Upper lobe of left lung (tissue), 6 donors: ENCODE measurements around the gene ZFP3. TPM values are rescaled to one million over a fixed set of nuclear protein-coding genes. Genes with fewer than 3 reads are reported as not detected.
"Not testable (repeated sequence)": the region's sequence is repeated elsewhere in the genome, so short reads cannot be mapped to it uniquely, and the experiment has no call there.

Experiments used
- ATAC-seq, 2 donors: fragments of 200-7000 bp; cut with Tn5 transposase; one replicate each; pipeline ENCODE4 v1.9.1; 2022; ENCODE audit warnings: mild to moderate bottlenecking in 2 of 2, moderate library complexity in 2 of 2; ENCODE audit not compliant: low FRiP score in 2 of 2
- DNase-seq, 2 donors: peaks; one replicate each; pipeline ENCODE4 v3.0.0-alpha.2; 2019 to 2020
- H3K27ac ChIP-seq, 4 donors: fragments of 200-600 bp; sonication (generic); one replicate each; pipeline ENCODE4 v1.5.1; 2016 to 2019
- H3K27me3 ChIP-seq, 4 donors: fragments of 200-600 bp; sonication (generic); one replicate each; pipeline ENCODE4 v1.5.1; 2017 to 2019
- H3K36me3 ChIP-seq, 4 donors: fragments of 200-600 bp; sonication (generic); one replicate each; pipeline ENCODE4 v1.5.1; 2016 to 2019
- H3K4me1 ChIP-seq, 4 donors: fragments of 200-600 bp; sonication (generic); one replicate each; pipeline ENCODE4 v1.5.1; 2018 to 2019
- H3K4me3 ChIP-seq, 4 donors: fragments of 200-600 bp; sonication (generic); one replicate each; pipeline ENCODE4 v1.5.1; 2017 to 2019; ENCODE audit warnings: mild to moderate bottlenecking in 2 of 4, moderate library complexity in 1 of 4
- H3K9me3 ChIP-seq, 4 donors: fragments of 200-600 bp; sonication (generic); one replicate each; pipeline ENCODE4 v1.5.1; 2018 to 2019
- EP300 ChIP-seq, 4 donors: sonication (generic); formaldehyde crosslinking; IDR thresholded peaks; one replicate each; pipeline ENCODE4 v1.5.1; 2017; ENCODE audit warnings: antibody characterized with exemption in 4 of 4, control low read depth in 2 of 4
- POLR2A ChIP-seq, 4 donors: fragments of 450-650 bp; IDR thresholded peaks; one replicate each; pipeline ENCODE4 v1.5.1; 2016 to 2017; ENCODE audit warnings: antibody characterized with exemption in 4 of 4, mild to moderate bottlenecking in 2 of 4
- POLR2AphosphoS5 ChIP-seq, 2 donors: sonication (generic); formaldehyde crosslinking; IDR thresholded peaks; one replicate each; pipeline ENCODE4 v1.5.1; 2017; ENCODE audit warnings: antibody characterized with exemption in 2 of 2
- WGBS, 2 donors: methylation state at CpG; one replicate each; pipeline ENCODE4 v1.1.5; 2017 to 2018; 5-methylcytosine and 5-hydroxymethylcytosine counted together
- total RNA-seq, 6 donors: library from RNA; depleted of rRNA in 4 of 6; stranded (reverse); fragments of >200 nt in 4 of 6; gene quantifications; one replicate each; pipeline versions ENCODE4 v1.1.0 to v1.2.1, GENCODE V29; 2016 to 2021
- TF ChIP-seq, protein P1 (sequence below), 6 experiments: fragments of 450-650 bp in 4 of 6; fragments of 200-600 bp in 2 of 6; sonication (generic) in 2 of 6; IDR thresholded peaks; one replicate each; pipeline ENCODE4 v1.5.1; 2016 to 2019; ENCODE audit warnings: antibody characterized with exemption in 6 of 6
- donor health status: DM: no; HTN: no; CAD: no; lungs with moderate emphysema.
- donor health status: DM: no; HTN: yes; CAD: no; lungs with severe emphysema.

Gene ZFP3
- total RNA-seq, 6 donors from 2014 or later, result 0.89 to 9.7 (median 5.3) TPM

DNA sequence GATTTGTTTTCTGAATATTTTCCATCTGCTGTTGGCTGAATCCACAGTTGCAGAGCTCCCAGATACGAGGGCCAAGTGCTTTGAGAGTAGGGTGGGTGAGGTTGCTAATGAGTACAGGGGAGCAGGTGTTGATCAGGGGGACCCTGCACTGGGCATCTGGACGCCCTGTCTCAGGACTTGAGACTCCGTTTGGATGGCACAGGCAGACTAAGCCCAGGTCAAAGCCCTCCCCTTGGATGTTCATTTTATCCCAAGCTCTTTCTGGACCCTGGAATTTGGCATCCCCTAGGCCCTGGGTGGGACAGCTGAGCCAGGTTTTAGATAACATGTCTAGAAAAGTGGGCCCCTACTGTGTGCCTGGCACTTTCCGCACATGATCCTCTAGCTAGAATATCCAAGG is 49.6 kb downstream of the ZFP3 start:
- Histone ChIP-seq H3K4me3 (no peak overlapping the region), H3K9me3 (no peaks in the 10 kb centered on the region), H3K27ac (no peak overlapping the region), H3K27me3 (peaks cover 0 to 6% (median 2%) of the 10 kb centered on the region in 4 donors), H3K36me3 (no peaks in the 10 kb centered on the region), H3K4me1 (peaks cover 2 to 6% (median 5%) of the 10 kb centered on the region in 4 donors)
- ATAC-seq, result no peak
- TF ChIP-seq POLR2A (IDR thresholded peaks at IDR 0.05) (no peak), EP300 (IDR thresholded peaks at IDR 0.05) (no peak)
- TF ChIP-seq, protein P1, sequence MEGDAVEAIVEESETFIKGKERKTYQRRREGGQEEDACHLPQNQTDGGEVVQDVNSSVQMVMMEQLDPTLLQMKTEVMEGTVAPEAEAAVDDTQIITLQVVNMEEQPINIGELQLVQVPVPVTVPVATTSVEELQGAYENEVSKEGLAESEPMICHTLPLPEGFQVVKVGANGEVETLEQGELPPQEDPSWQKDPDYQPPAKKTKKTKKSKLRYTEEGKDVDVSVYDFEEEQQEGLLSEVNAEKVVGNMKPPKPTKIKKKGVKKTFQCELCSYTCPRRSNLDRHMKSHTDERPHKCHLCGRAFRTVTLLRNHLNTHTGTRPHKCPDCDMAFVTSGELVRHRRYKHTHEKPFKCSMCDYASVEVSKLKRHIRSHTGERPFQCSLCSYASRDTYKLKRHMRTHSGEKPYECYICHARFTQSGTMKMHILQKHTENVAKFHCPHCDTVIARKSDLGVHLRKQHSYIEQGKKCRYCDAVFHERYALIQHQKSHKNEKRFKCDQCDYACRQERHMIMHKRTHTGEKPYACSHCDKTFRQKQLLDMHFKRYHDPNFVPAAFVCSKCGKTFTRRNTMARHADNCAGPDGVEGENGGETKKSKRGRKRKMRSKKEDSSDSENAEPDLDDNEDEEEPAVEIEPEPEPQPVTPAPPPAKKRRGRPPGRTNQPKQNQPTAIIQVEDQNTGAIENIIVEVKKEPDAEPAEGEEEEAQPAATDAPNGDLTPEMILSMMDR (IDR thresholded peaks at IDR 0.05), result no peak
- WGBS, 2 donors, result 76 to 85% methylated on average over 4 of the region's 4 CpGs
- no peak for DNase-seq

DNA sequence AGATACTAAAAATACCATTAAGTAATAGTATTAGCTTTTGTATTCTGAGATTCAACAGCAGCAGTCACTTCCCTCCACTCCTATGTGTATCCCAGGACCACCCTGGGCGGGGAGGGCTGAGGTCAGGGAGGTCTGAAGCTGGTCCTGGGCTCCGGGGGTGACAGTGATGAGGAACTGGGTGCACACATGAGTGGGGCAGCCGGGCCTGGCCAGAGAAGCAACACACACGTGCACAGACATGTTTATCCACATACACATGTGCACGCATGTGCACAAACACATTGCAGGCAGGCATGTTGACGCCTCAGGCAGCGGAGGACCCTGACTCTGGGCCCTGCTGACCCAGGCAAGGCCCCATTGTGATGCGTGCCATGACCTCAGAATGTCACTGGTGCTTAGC is 50.1 kb downstream of the ZFP3 start:
- WGBS, 2 donors, result 75 to 83% methylated on average over 7 to 8 of the region's 8 CpGs
- DNase-seq, H3K36me3 ChIP-seq, H3K27me3 ChIP-seq, H3K4me1 ChIP-seq, H3K9me3 ChIP-seq, H3K4me3 ChIP-seq, H3K27ac ChIP-seq, ATAC-seq: not testable (repeated sequence)

DNA sequence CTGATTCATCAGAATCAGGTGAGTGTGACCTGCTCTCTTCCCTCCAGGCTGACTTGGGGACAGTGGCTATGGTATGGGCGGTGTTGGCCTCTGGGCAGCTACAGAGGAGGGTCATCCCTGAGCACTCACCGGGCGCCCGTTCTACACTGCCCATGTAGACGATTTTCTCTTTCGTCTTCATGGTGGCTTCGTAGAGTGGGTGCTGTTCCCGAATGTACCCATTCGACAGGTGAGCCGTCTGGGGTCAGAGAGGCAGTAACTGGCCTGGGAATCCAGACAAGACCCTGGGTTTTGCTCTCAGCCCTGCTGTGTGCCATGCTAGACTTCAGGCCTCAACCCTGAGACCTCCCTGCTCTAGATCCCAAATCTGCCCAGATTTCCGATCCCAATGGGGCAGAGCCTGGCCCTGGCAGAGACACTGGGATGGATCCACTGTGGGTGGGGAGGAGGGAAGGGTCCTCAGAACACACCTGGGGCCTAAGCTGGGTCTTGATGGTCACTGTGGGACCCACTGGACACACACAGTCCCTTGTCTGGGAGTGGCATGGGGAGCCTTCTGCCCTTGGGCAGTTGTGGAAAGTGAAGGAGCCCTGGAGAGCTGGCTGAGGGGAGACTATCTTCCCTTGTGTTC is 50.8 kb downstream of the ZFP3 start:
- no peak for ATAC-seq
- TF ChIP-seq, protein P1 (IDR thresholded peaks at IDR 0.05), result no peak
- TF ChIP-seq POLR2A (IDR thresholded peaks at IDR 0.05) (no peak), POLR2AphosphoS5 (IDR thresholded peaks at IDR 0.05) (no peak), EP300 (IDR thresholded peaks at IDR 0.05) (no peak)
- DNase-seq, result no peak
- Histone ChIP-seq H3K27me3 (no peaks in the 10 kb centered on the region), H3K4me1 (no peaks in the 10 kb centered on the region), H3K9me3 (no peaks in the 10 kb centered on the region), H3K36me3 (no peaks in the 10 kb centered on the region), H3K27ac (no peak overlapping the region), H3K4me3 (no peak overlapping the region)
- 76 to 94% methylated on average over 3 to 9 of the region's 11 CpGs for WGBS, 2 donors

DNA sequence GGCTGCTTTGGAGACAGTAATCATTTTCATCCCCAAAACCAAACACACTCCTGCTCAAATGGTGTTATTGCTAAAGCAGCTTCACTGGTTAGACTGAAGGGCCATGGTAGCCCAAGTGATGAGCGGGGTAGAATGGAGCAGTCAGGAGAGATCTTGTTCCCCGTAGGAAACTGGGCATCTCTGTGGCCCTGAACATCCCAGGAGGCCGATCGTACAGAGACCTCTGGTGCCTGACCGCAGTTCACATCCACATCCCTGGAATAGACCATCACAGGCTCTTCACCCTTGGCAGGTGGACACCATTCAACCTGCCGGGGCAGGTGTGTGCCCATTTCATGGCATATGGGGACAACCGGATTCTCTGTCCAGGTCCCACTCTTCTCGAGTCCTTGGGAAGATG is 51.5 kb downstream of the ZFP3 start:
- not testable (repeated sequence) for H3K27me3 ChIP-seq, H3K36me3 ChIP-seq, H3K27ac ChIP-seq, H3K4me3 ChIP-seq, DNase-seq, ATAC-seq, H3K9me3 ChIP-seq, H3K4me1 ChIP-seq
- WGBS, 2 donors, result 86 to 89% methylated on average over 3 to 7 of the region's 8 CpGs

DNA sequence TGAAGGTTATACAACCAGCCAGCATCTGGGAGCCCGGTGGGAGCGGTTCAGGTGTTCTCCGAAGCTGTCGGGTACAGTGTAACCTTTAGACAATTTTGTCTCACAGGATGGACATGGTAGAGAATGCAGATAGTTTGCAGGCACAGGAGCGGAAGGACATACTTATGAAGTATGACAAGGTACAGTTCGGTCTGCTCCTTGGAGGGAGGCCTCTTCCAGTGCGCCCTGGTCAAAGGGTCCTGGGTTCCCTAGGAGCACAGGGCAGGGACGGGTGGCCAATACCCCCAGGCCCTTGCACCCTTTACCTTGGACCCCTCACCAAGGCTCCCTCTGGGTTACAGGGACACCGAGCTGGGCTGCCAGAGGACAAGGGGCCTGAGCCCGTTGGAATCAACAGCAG is 52.0 kb downstream of the ZFP3 start:
- not testable (repeated sequence) for H3K36me3 ChIP-seq, H3K27me3 ChIP-seq, H3K27ac ChIP-seq, H3K9me3 ChIP-seq, ATAC-seq, DNase-seq, H3K4me1 ChIP-seq, H3K4me3 ChIP-seq
- WGBS, 2 donors, result 90 to 91% methylated on average over 6 to 7 of the region's 10 CpGs

DNA sequence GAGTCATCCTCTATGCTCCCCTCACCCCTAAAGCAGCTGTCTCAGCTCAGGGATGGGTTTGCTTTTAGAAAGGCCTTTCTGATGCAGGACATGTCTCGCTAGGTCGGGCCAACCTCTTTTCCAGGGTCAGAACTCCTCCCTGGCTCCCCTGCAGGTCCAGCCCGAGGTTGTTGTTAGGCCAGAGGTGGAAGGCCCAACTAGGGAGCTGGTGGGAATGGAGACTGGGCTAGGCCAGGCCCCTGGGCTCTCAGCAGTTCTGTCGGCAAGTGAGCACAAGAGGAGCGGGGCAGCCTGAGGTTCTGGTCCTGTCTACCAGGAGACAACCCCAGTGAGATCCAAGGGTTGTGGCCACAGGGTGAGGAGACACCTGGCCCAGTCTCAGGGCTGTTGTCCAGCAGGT is 52.4 kb downstream of the ZFP3 start:
- H3K9me3 ChIP-seq, H3K27me3 ChIP-seq, ATAC-seq, DNase-seq, H3K4me3 ChIP-seq, H3K36me3 ChIP-seq, H3K4me1 ChIP-seq, H3K27ac ChIP-seq: not testable (repeated sequence)
- 89 to 92% methylated on average over 4 to 5 of the region's 5 CpGs for WGBS, 2 donors

DNA sequence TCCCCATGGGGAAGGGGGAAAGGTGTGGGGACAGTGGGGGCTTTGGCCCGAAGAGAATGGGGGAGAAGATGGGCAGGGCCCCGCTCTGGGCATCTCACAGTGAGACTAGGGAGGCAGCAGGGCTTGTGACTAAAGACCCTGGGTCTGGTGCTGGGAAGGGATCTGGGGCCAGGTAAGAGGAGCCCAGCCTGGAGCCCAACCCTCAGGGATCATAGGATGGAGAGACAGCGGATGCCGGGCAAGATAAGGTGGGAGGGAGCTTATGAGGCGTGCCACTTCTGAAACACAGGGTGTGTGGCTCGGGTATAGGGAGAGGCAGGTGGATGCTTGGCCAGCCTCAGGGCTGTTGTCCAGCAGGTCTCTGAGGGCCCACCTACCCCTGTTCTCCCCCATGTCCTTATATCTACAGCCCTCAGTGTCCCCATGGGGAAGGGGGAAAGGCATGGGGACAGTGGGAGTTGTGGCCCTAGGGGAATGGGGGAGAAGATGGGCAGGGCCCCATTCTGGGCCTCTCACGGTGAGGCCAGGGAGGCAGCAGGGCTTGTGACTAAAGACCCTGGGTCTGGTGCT is 53.0 kb downstream of the ZFP3 start:
- no peak overlapping the region for H3K27ac ChIP-seq
- no peaks in the 10 kb centered on the region for H3K27me3 ChIP-seq
- no peaks in the 10 kb centered on the region for H3K9me3 ChIP-seq
- TF ChIP-seq EP300 (IDR thresholded peaks at IDR 0.05), result no peak
- TF ChIP-seq, protein P1 (IDR thresholded peaks at IDR 0.05), result no peak
- no peak for TF ChIP-seq POLR2A (IDR thresholded peaks at IDR 0.05)
- no peak for TF ChIP-seq POLR2AphosphoS5 (IDR thresholded peaks at IDR 0.05)
- H3K4me1 ChIP-seq, result no peaks in the 10 kb centered on the region
- 83 to 90% methylated on average over 7 of the region's 7 CpGs for WGBS, 2 donors
- DNase-seq, result no peak
- no peaks in the 10 kb centered on the region for H3K36me3 ChIP-seq
- no peak overlapping the region for H3K4me3 ChIP-seq
- no peak for ATAC-seq

DNA sequence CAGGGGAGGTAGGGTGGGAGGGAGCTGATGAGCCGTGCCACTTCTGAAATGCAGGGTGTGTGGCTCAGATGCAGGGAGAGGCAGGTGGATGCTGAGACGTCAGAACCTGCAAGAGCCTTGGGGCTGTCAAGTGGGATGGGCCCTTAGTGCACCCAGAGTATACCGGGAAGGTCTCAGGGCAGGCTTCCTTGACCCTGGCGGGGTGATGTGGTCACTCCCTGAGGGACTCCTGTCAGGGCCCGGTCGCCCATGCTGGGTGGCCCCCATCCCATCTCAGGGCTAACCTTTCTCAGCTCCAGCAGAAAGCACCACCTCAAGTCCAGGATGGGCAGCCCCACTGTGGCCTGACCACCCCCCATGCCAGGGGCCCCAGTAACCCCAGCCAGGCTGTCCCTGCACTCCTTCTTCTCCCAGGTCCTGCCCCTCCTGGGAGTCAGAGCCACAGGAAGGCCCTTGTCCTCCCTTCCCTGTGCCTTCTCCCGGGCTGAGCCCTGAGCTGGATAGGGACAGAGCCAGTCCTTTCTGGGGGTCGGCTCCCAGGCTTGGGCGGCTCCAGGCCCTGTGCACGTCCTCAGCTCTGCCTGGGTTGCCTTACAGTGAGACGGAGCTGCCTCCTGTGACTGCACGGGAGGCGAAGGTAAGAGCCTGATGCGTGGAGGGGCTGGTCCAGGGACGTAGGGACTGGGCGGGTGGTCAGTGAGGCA is 53.7 kb downstream of the ZFP3 start:
- not testable (repeated sequence) for H3K36me3 ChIP-seq, H3K9me3 ChIP-seq, H3K4me1 ChIP-seq, H3K27me3 ChIP-seq, H3K4me3 ChIP-seq, H3K27ac ChIP-seq, ATAC-seq
- peak in 1 of 2 donors; percentile 39 for DNase-seq
- WGBS, 2 donors, result 77 to 81% methylated on average over 10 to 16 of the region's 16 CpGs

DNA sequence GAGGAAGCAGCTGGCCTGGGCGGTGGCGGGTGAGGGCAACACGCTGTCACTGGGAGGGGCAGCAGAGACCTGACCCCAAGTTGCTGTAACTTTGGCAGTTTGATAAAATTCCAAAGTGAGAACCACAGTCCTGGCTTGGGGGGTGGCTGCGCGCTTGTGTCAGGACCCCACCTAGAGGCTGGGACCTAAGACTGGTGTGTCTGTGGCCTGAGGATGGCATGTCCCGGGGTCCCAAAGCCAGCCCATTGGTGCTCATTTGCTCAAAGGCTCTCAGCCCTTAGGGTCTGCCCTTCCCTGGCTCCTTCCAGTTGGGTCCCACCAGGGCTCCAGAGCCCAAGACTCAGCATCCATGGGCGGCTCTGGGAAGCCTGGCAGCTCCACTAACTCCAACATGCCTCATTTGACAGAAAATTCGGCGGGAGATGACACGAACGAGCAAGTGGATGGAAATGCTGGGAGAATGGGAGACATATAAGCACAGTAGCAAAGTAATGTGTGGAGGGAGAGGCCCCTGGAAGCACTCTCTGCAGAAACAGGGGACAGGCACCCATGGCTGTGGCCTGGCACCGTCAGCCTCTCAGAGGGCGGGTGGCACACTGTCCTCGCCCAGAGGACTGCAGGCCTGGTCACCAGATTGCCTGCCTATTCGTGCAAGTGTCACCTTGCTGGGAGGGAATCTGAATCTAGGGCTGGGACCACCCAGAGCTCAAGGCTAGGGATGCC is 54.4 kb downstream of the ZFP3 start:
- not testable (repeated sequence) for H3K27me3 ChIP-seq, H3K36me3 ChIP-seq, H3K9me3 ChIP-seq, H3K4me1 ChIP-seq, ATAC-seq, H3K27ac ChIP-seq, H3K4me3 ChIP-seq, DNase-seq
- 88 to 94% methylated on average over 9 to 15 of the region's 15 CpGs for WGBS, 2 donors
